H9 (cell line): ENCODE results near the gene ATF3. TPM values are rescaled to one million over a fixed set of nuclear protein-coding genes. Genes with fewer than 3 reads are reported as not detected.

Experiments
- DNase-seq: peaks from one replicate; pipeline ENCODE4 v3.0.0-alpha.2; 2017
- H2AFZ ChIP-seq: one replicate; pipeline ENCODE4 v1.6.1; 2013; ENCODE audit warnings: mild to moderate bottlenecking, low read length, control low read depth, moderate library complexity
- H2AK5ac ChIP-seq: 2 replicates; pipeline ENCODE4 v1.6.1; 2013; ENCODE audit warnings: low read length, control low read depth, mixed read lengths; ENCODE audit not compliant: insufficient read length
- H2BK120ac ChIP-seq: one replicate; pipeline ENCODE4 v1.6.1; 2013; ENCODE audit warnings: low read depth, mild to moderate bottlenecking, low read length, control low read depth, inconsistent platforms; ENCODE audit not compliant: poor library complexity, severe bottlenecking
- H2BK12ac ChIP-seq: 2 replicates; pipeline ENCODE4 v1.6.1; 2013; ENCODE audit warnings: low read length, control low read depth, mixed read lengths, low read depth; ENCODE audit not compliant: insufficient read length
- H2BK15ac ChIP-seq: 2 replicates; pipeline ENCODE4 v1.6.1; 2013; ENCODE audit warnings: low read depth, low read length, control low read depth
- H2BK20ac ChIP-seq: one replicate; pipeline ENCODE4 v1.6.1; 2013; ENCODE audit warnings: low read depth, mild to moderate bottlenecking, low read length, control low read depth, inconsistent platforms; ENCODE audit not compliant: poor library complexity, severe bottlenecking
- H2BK5ac ChIP-seq: 2 replicates; pipeline ENCODE4 v1.6.1; 2013; ENCODE audit warnings: low read length, control low read depth, mixed read lengths; ENCODE audit not compliant: insufficient read length
- H3K14ac ChIP-seq: 2 replicates; pipeline ENCODE4 v1.6.1; 2013; ENCODE audit warnings: low read length, control low read depth; ENCODE audit not compliant: insufficient read depth
- H3K18ac ChIP-seq: 2 replicates; pipeline ENCODE4 v1.6.1; 2013; ENCODE audit warnings: low read depth, mild to moderate bottlenecking, mixed read lengths, low read length, control low read depth; ENCODE audit not compliant: insufficient read length
- H3K23ac ChIP-seq: 2 replicates; pipeline ENCODE4 v1.6.1; 2013; ENCODE audit warnings: low read length, control low read depth, mixed read lengths, low read depth; ENCODE audit not compliant: insufficient read length
- H3K23me2 ChIP-seq: 2 replicates; pipeline ENCODE4 v1.6.1; 2013; ENCODE audit warnings: low read depth, mild to moderate bottlenecking, mixed read lengths, low read length, control low read depth; ENCODE audit not compliant: insufficient read length, poor library complexity, severe bottlenecking
- H3K27ac ChIP-seq: 2 replicates; pipeline ENCODE4 v1.5.1; 2013; ENCODE audit warnings: low read length, control low read depth, mixed read lengths, low read depth; ENCODE audit not compliant: insufficient read length
- H3K27me3 ChIP-seq: 2 replicates; pipeline ENCODE4 v1.6.1; 2013; ENCODE audit warnings: low read length, control low read depth, inconsistent platforms; ENCODE audit not compliant: insufficient read depth
- H3K4ac ChIP-seq: 2 replicates; pipeline ENCODE4 v1.6.1; 2013; ENCODE audit warnings: low read depth, mild to moderate bottlenecking, control low read depth, inconsistent platforms, low read length, moderate library complexity
- H3K4me1 ChIP-seq: 2 replicates; pipeline ENCODE4 v1.6.1; 2013; ENCODE audit warnings: low read length, control low read depth, inconsistent platforms; ENCODE audit not compliant: insufficient read depth
- H3K4me2 ChIP-seq: 2 replicates; pipeline ENCODE4 v1.6.1; 2013; ENCODE audit warnings: low read length, control low read depth, mixed read lengths; ENCODE audit not compliant: insufficient read length, insufficient read depth
- H3K56ac ChIP-seq: 2 replicates; pipeline ENCODE4 v1.6.1; 2013; ENCODE audit warnings: low read depth, mild to moderate bottlenecking, mixed read lengths, low read length, control low read depth; ENCODE audit not compliant: insufficient read length
- H3K79me1 ChIP-seq: 2 replicates; pipeline ENCODE4 v1.6.1; 2013; ENCODE audit warnings: low read depth, mild to moderate bottlenecking, moderate library complexity, low read length, control low read depth, inconsistent platforms; ENCODE audit not compliant: insufficient read depth, poor library complexity, severe bottlenecking
- H3K79me2 ChIP-seq: 2 replicates; pipeline ENCODE4 v1.6.1; 2013; ENCODE audit warnings: low read length, control low read depth, inconsistent platforms; ENCODE audit not compliant: insufficient read depth
- H3K9ac ChIP-seq: 2 replicates; pipeline ENCODE4 v1.6.1; 2013; ENCODE audit warnings: low read length, control low read depth, mixed read lengths; ENCODE audit not compliant: insufficient read length; ENCODE audit errors: extremely low read depth
- H3K9me3 ChIP-seq: one replicate; pipeline ENCODE4 v1.6.1; 2013; ENCODE audit warnings: low read depth, low read length, inconsistent platforms; ENCODE audit not compliant: control insufficient read depth
- H3T11ph ChIP-seq: one replicate; pipeline ENCODE4 v1.6.1; 2013; ENCODE audit warnings: mild to moderate bottlenecking, low read length, control low read depth, inconsistent platforms
- H4K20me1 ChIP-seq: one replicate; pipeline ENCODE4 v1.6.1; 2013; ENCODE audit not compliant: control insufficient read depth, insufficient read length, insufficient read depth
- H4K5ac ChIP-seq: 2 replicates; pipeline ENCODE4 v1.6.1; 2013; ENCODE audit warnings: low read depth, mild to moderate bottlenecking, mixed read lengths, low read length, control low read depth; ENCODE audit not compliant: insufficient read length
- H4K8ac ChIP-seq: replicated peaks from 2 replicates; pipeline ENCODE4 v1.6.1; 2013; ENCODE audit warnings: low read length, control low read depth, mixed read lengths, low read depth; ENCODE audit not compliant: insufficient read length
- H4K91ac ChIP-seq: 2 replicates; pipeline ENCODE4 v1.6.1; 2013; ENCODE audit warnings: low read depth, mild to moderate bottlenecking, moderate library complexity, mixed read lengths, low read length, control low read depth; ENCODE audit not compliant: insufficient read length
- H3K27ac Mint-ChIP-seq, 3 experiments: 2 replicates in 2 of 3; 3 replicates in 1 of 3; pipeline ENCODE4 v1.8.0; 2020 to 2021; ENCODE audit warnings: mixed read lengths in 3 of 3, mild to moderate bottlenecking in 1 of 3, moderate library complexity in 1 of 3
- H3K27me3 Mint-ChIP-seq: 2 replicates; pipeline ENCODE4 v1.8.0; 2021; ENCODE audit warnings: low read depth, mild to moderate bottlenecking, moderate library complexity, mixed read lengths
- H3K36me3 Mint-ChIP-seq, 3 experiments: 2 replicates in 2 of 3; 3 replicates in 1 of 3; pipeline ENCODE4 v1.8.0; 2020 to 2021; ENCODE audit warnings: low read depth in 3 of 3, mixed read lengths in 3 of 3; ENCODE audit not compliant: insufficient read depth in 1 of 3
- H3K4me1 Mint-ChIP-seq, 2 experiments: 2 replicates each; pipeline ENCODE4 v1.8.0; 2020; ENCODE audit warnings: mixed read lengths in 2 of 2
- H3K4me3 Mint-ChIP-seq, 2 experiments: 2 replicates in 1 of 2; 3 replicates in 1 of 2; pipeline ENCODE4 v1.8.0; 2020 to 2021; ENCODE audit warnings: mild to moderate bottlenecking in 2 of 2, mixed read lengths in 2 of 2, moderate library complexity in 1 of 2
- H3K9me3 Mint-ChIP-seq, 2 experiments: 2 replicates in 1 of 2; 3 replicates in 1 of 2; pipeline ENCODE4 v1.8.0; 2020; ENCODE audit warnings: mild to moderate bottlenecking in 2 of 2, mixed read lengths in 2 of 2, moderate library complexity in 1 of 2
- CTCF ChIP-seq: fragments of 200-600 bp; sonication (generic); conservative IDR thresholded peaks from 3 replicates; pipeline ENCODE4 v1.8.0; 2021; ENCODE audit warnings: antibody characterized with exemption, mild to moderate bottlenecking
- WGBS: extraction: QIAGEN DNeasy Blood & Tissue Kit; methylation state at CpG from one replicate; pipeline ENCODE4 v1.1.7; 2013; ENCODE audit warnings: missing lambda C conversion rate, low lambda C conversion rate, mixed read lengths; ENCODE audit not compliant: insufficient read length; ENCODE audit errors: extremely low coverage; 5-methylcytosine and 5-hydroxymethylcytosine counted together
- total RNA-seq: library from RNA; stranded (reverse); gene quantifications from 2 replicates; pipeline ENCODE4 v1.2.1, GENCODE V29; 2021

The ATF3 gene
- total RNA-seq, 1 experiment from 2014 or later = 14.7 TPM

GRCh38 chr1:212575333-212575732, 33.2 kb upstream of the ATF3 start:
- H3K4me1 Mint-ChIP-seq = no peaks in the 10 kb centered on the region
- Histone ChIP-seq H4K91ac (no peak overlapping the region), H2AFZ (no peak overlapping the region), H3K23ac (no peak overlapping the region), H2BK120ac (no peak overlapping the region), H3K9ac (no peak overlapping the region), H4K5ac (no peak overlapping the region), H2BK15ac (no peak overlapping the region), H2BK20ac (no peak overlapping the region), H3T11ph (no peak overlapping the region), H4K20me1 (no peaks in the 10 kb centered on the region), H3K9me3 (no peaks in the 10 kb centered on the region), H3K79me1 (no peaks in the 10 kb centered on the region), H4K8ac (no peak overlapping the region), H3K27ac (no peak overlapping the region), H3K4me2 (no peak overlapping the region), H3K4ac (no peak overlapping the region), H3K56ac (no peak overlapping the region), H3K4me1 (no peaks in the 10 kb centered on the region), H2BK5ac (no peak overlapping the region), H3K79me2 (no peaks in the 10 kb centered on the region), H3K18ac (no peak overlapping the region), H3K23me2 (no peaks in the 10 kb centered on the region), H3K27me3 (no peaks in the 10 kb centered on the region), H2AK5ac (no peak overlapping the region), H3K14ac (no peak overlapping the region), H2BK12ac (no peak overlapping the region)
- peaks cover 0 to 4% of the 10 kb centered on the region in 2 experiments; a peak in 1 of 5 replicates for H3K9me3 Mint-ChIP-seq
- WGBS = no CpG with 5 or more reads among the region's 2 CpGs
- no peaks in the 10 kb centered on the region for H3K36me3 Mint-ChIP-seq
- H3K27me3 Mint-ChIP-seq = peaks cover 1% of the 10 kb centered on the region; the same call in 1 of the 2 replicates
- TF ChIP-seq CTCF = no peak
- H3K4me3 Mint-ChIP-seq = no peak overlapping the region
- DNase-seq = no peak
- H3K27ac Mint-ChIP-seq = no peak overlapping the region
